Activated CD4-positive, alpha-beta T cell treated with anti-CD3 and anti-CD28 coated beads for 48 hours (primary cell): ENCODE results near the gene COLEC12.

ENCODE experiments used
- DNase-seq: peaks from one replicate; pipeline ENCODE4 v3.0.0-alpha.2; 2020

COLEC12 gene

GRCh38 chr18:473802-474201 is 26.7 kb downstream of the COLEC12 start:
- DNase-seq, result no peak

GRCh38 chr18:471716-472115 is 28.8 kb downstream of the COLEC12 start:
- no peak for DNase-seq

GRCh38 chr18:470661-471501 is 29.6 kb downstream of the COLEC12 start:
- no peak for DNase-seq

- DNase-seq, result no peak
Observed at GRCh38 chr18:468955-469790, 31.3 kb downstream of the COLEC12 start.

- no peak for DNase-seq
Observed at GRCh38 chr18:463827-464541, 36.5 kb downstream of the COLEC12 start.

- no peak for DNase-seq
Observed at GRCh38 chr18:463403-463802, 37.1 kb downstream of the COLEC12 start.

GRCh38 chr18:461762-462161 is 38.7 kb downstream of the COLEC12 start:
- no peak for DNase-seq

GRCh38 chr18:460791-461190 is 39.7 kb downstream of the COLEC12 start:
- DNase-seq, result no peak

- DNase-seq, result no peak
Observed at GRCh38 chr18:459814-460593, 40.5 kb downstream of the COLEC12 start.

- DNase-seq, result no peak
Observed at GRCh38 chr18:457521-458412, 42.7 kb downstream of the COLEC12 start.

GRCh38 chr18:457140-457519 is 43.4 kb downstream of the COLEC12 start:
- DNase-seq, result no peak

- no peak for DNase-seq
Observed at GRCh38 chr18:456361-457139, 44.0 kb downstream of the COLEC12 start.

- no peak for DNase-seq
Observed at GRCh38 chr18:453400-453799, 47.1 kb downstream of the COLEC12 start.

GRCh38 chr18:452816-453215 is 47.7 kb downstream of the COLEC12 start:
- DNase-seq, result no peak

- DNase-seq, result no peak
Observed at GRCh38 chr18:449374-449773, 51.1 kb downstream of the COLEC12 start.

GRCh38 chr18:448116-448790 is 52.2 kb downstream of the COLEC12 start:
- no peak for DNase-seq

GRCh38 chr18:446941-447560 is 53.5 kb downstream of the COLEC12 start:
- DNase-seq, result no peak

GRCh38 chr18:445055-445454 is 55.4 kb downstream of the COLEC12 start:
- DNase-seq, result no peak

GRCh38 chr18:438571-438970 is 61.9 kb downstream of the COLEC12 start:
- DNase-seq, result no peak

GRCh38 chr18:435940-436339 is 64.6 kb downstream of the COLEC12 start:
- DNase-seq, result no peak
